Stimulated activated CD4-positive, alpha-beta T cell treated with anti-CD3 and anti-CD28 coated beads, Interleukin-4, amount 100 ng/mL, for 1 hour (primary cell): ENCODE data around the gene POFUT2.

Experiments used
- DNase-seq: peaks from one replicate; pipeline ENCODE4 v3.0.0-alpha.2; 2020

POFUT2 gene

GRCh38 chr21:45220714-45221490, 66.8 kb downstream of the POFUT2 start:
- DNase-seq, result no peak

- DNase-seq, result no peak
These were observed 67.6 kb downstream of the POFUT2 start for GRCh38 chr21:45220071-45220481.

GRCh38 chr21:45219517-45219916, 68.2 kb downstream of the POFUT2 start:
- DNase-seq, result no peak

GRCh38 chr21:45217010-45217409, 70.7 kb downstream of the POFUT2 start:
- DNase-seq, result no peak

- DNase-seq, result no peak
These were observed 72.5 kb downstream of the POFUT2 start for GRCh38 chr21:45215213-45215612.
